ENCODE results near the gene PAQR4. TPM values are rescaled to one million over a fixed set of nuclear protein-coding genes. Genes with fewer than 3 reads are reported as not detected.

Gene PAQR4
- total and polyA plus RNA-seq, 10 of the 15 experiments (the other 5 are each of a cell fraction or from before 2014, with no cell fraction given) = 0.39 to 31.8 (median 13.5) TPM

- CTCF ChIA-PET = interaction anchor here (1.2 to 18.2 kb wide), 2 partner anchors 13 to 14 kb away, joined by 3 to 421 read pairs; no protein-coding TSS in a partner anchor
- Histone ChIP-seq H3K9me3 (replicated peaks; ENCODE audit: control insufficient read depth, insufficient read depth, low read length) (no peaks in the 10 kb centered on the region), H3K9ac (ENCODE audit: control insufficient read depth, insufficient read depth, low read length) (no peak within 1 kb of the TSS), H2AFZ (ENCODE audit: control insufficient read depth, low read depth, low read length) (no peak within 1 kb of the TSS), H3K4me1 (ENCODE audit: control insufficient read depth, insufficient read depth, low read length) (peaks cover 23% of the 10 kb centered on the region), H3K27me3 (replicated peaks in 1 of 2; ENCODE audit: control insufficient read depth in 2 of 2, insufficient read depth in 2 of 2, low read length in 1 of 2) (no peaks in the 10 kb centered on the region; a peak in 2 of 4 replicates), H4K20me1 (ENCODE audit: control insufficient read depth, insufficient read depth) (no peaks in the 10 kb centered on the region), H3K36me3 (ENCODE audit: control insufficient read depth in 2 of 2, insufficient read depth in 2 of 2, low read length in 1 of 2) (no peaks in the 10 kb centered on the region; a peak in 1 of 4 replicates), H3K27ac (ENCODE audit: control insufficient read depth, insufficient read depth) (no peak within 1 kb of the TSS), H3K4me3 (no peak within 1 kb of the TSS), H3K79me2 (ENCODE audit: control insufficient read depth, insufficient read depth, low read length) (no peaks in the 10 kb centered on the region), H3K4me2 (ENCODE audit: control insufficient read depth, insufficient read depth) (peak within 1 kb of the TSS; percentile 33; the same call in 1 of the 2 replicates)
- POLR2A ChIA-PET = no interaction called here
- FAIRE-seq = no peak
- TF ChIP-seq FOS (IDR thresholded peaks at IDR 0.05; ENCODE audit: borderline replicate concordance, extremely low read depth, insufficient read length) (no peak), CREM (IDR thresholded peaks at IDR 0.05; ENCODE audit: low read depth) (0 out of 2 replicates have a peak, but pooled peaks have one; percentile 23), MEF2B (IDR thresholded peaks at IDR 0.05; ENCODE audit: partially characterized antibody, poor library complexity, severe bottlenecking) (peak; percentile 40), CTCF (IDR thresholded peaks at IDR 0.05 in 2 of 3, conservative IDR thresholded peaks at IDR 0.05 in 1 of 3; ENCODE audit: control insufficient read depth in 2 of 3, extremely low read depth in 1 of 3, insufficient read depth in 1 of 3, low read depth in 3 of 3, low read length in 3 of 3) (peak in 2 of 3 experiments; percentile 24 to 26; a peak in 3 of 6 replicates), HDAC6 (IDR thresholded peaks at IDR 0.05; ENCODE audit: unreplicated experiment) (no peak), MLLT1 (IDR thresholded peaks at IDR 0.05) (no peak), ZSCAN29 (IDR thresholded peaks at IDR 0.05) (no peak)
- DNase-seq (ENCODE audit: low read depth, low spot score) = no peak
- SMC1A ChIA-PET (ENCODE audit: uncharacterized antibody, unreplicated experiment) = no interaction called here
- 6% methylated on average over 40 of the region's 52 CpGs for WGBS (ENCODE audit: insufficient coverage, insufficient replicate concordance, low lambda C conversion rate, missing lambda C conversion rate)
- ATAC-seq = no peak
- in situ Hi-C loops (cut with MboI) (no loop called here), intact Hi-C loops (cut with micrococcal nuclease; ENCODE audit: unreplicated experiment) (no loop called here)
- RAD21 ChIA-PET (ENCODE audit: unreplicated experiment) = no interaction called here
- no TSS peak for BruUV-seq (replicated peaks)
Observed at GRCh38 chr16:3017794-3018506, 48.8 kb downstream of the PAQR4 start, which contains the start of gene CLDN6. TSS of gene CLDN6 (minus strand) at chr16:3018183. CDS start at chr16:3016021, 2,162 bp downstream.
